ENCODE measurements around the gene TSGA10IP. TPM values are rescaled to one million over a fixed set of nuclear protein-coding genes. Genes with fewer than 3 reads are reported as not detected.

Gene TSGA10IP
- not detected in 2 replicates for total RNA-seq

GRCh38 chr11:65945430-65945911 lies at the start of gene TSGA10IP:
TSS of gene TSGA10IP (plus strand) at chr11:65945480. CDS start at chr11:65945676, 196 bp downstream.

GRCh38 chr11:65900125-65900898 lies 45.0 kb upstream of the TSGA10IP start, which contains the start of gene FOSL1:
TSS of gene FOSL1 (minus strand) at chr11:65900388. CDS start at chr11:65900339, 49 bp downstream.

GRCh38 chr11:65918211-65919140 lies 26.8 kb upstream of the TSGA10IP start, which contains the start of gene C11orf68:
TSS of gene C11orf68 (minus strand) at chr11:65919062. CDS start at chr11:65919031, 31 bp downstream.

GRCh38 chr11:65919141-65919572 lies 26.1 kb upstream of the TSGA10IP start, which contains the start of gene DRAP1:
TSS of gene DRAP1 (plus strand) at chr11:65919426. CDS start at chr11:65919502, 76 bp downstream.

GRCh38 chr11:65961267-65962140 lies 16.2 kb downstream of the TSGA10IP start, which contains the start of gene SART1:
TSS of gene SART1 (plus strand) at chr11:65961734. CDS start at chr11:65961781, 47 bp downstream.

GRCh38 chr11:66001942-66002647 lies 56.8 kb downstream of the TSGA10IP start, which contains the start of the genes BANF1 and EIF1AD:
TSS of gene BANF1 (plus strand) at chr11:66002503. CDS start at chr11:66003251, 748 bp downstream.
TSS of gene EIF1AD (minus strand) at chr11:66002157. CDS start at chr11:66000389, 1,768 bp downstream.

Other genes with a start within 250 kb of the TSGA10IP start
- gene KAT5, start 233.2 kb upstream of the TSGA10IP start, total RNA-seq, result 37.0 and 43.6 TPM in 2 replicates
- 52.2 and 55.8 TPM in 2 replicates for gene RNASEH2C, start 224.7 kb upstream of the TSGA10IP start, total RNA-seq
- gene AP5B1, start 164.5 kb upstream of the TSGA10IP start, total RNA-seq, result 8.0 and 8.5 TPM in 2 replicates
- gene OVOL1, start 158.4 kb upstream of the TSGA10IP start, total RNA-seq, result not detected in 2 replicates
- gene SNX32, start 111.5 kb upstream of the TSGA10IP start, total RNA-seq, result 0.22 and 0.52 TPM in 2 replicates
- gene CFL1, start 87.3 kb upstream of the TSGA10IP start, total RNA-seq, result 806 and 989 TPM in 2 replicates
- gene MUS81, start 85.0 kb upstream of the TSGA10IP start, total RNA-seq, result 31.1 and 35.2 TPM in 2 replicates
- 26.3 and 28.1 TPM in 2 replicates for gene EFEMP2, start 72.7 kb upstream of the TSGA10IP start, total RNA-seq
- gene CTSW, start 65.6 kb upstream of the TSGA10IP start, total RNA-seq, result 0.17 and 0.33 TPM in 2 replicates
- gene FIBP, start 57.0 kb upstream of the TSGA10IP start, total RNA-seq, result 135 and 155 TPM in 2 replicates
- 34.1 and 38.2 TPM in 2 replicates for gene CCDC85B, start 54.8 kb upstream of the TSGA10IP start, total RNA-seq
- 0.76 and 1.5 TPM in 2 replicates for gene FOSL1, start 45.1 kb upstream of the TSGA10IP start, total RNA-seq
- gene C11orf68, start 26.4 kb upstream of the TSGA10IP start, total RNA-seq, result 15.7 and 16.7 TPM in 2 replicates
- gene DRAP1, start 26.1 kb upstream of the TSGA10IP start, total RNA-seq, result 94.6 and 110 TPM in 2 replicates
- gene SART1, start 16.3 kb downstream of the TSGA10IP start, total RNA-seq, result 33.8 and 34.3 TPM in 2 replicates
- gene EIF1AD, start 56.7 kb downstream of the TSGA10IP start, total RNA-seq, result 25.1 and 27.2 TPM in 2 replicates
- gene BANF1, start 57.0 kb downstream of the TSGA10IP start, total RNA-seq, result 17.5 and 20.4 TPM in 2 replicates
- gene CST6, start 66.5 kb downstream of the TSGA10IP start, total RNA-seq, result 0.11 and 0.34 TPM in 2 replicates
- 0.26 TPM in 1 of 2 replicates, not detected in the other for gene CATSPER1, start 81.0 kb downstream of the TSGA10IP start, total RNA-seq
- 0.09 and 0.11 TPM in 2 replicates for gene GAL3ST3, start 103.7 kb downstream of the TSGA10IP start, total RNA-seq
- 69.2 and 74.9 TPM in 2 replicates for gene SF3B2, start 106.9 kb downstream of the TSGA10IP start, total RNA-seq
- gene PACS1, start 124.8 kb downstream of the TSGA10IP start, total RNA-seq, result 19.5 and 30.9 TPM in 2 replicates

All from dermis lymphatic vessel endothelial cell (primary cell).